Tibial artery (tissue), 4 donors: ENCODE data around the gene ABCA4.

Experiments
- DNase-seq, 2 donors: peaks; one replicate each; pipeline ENCODE4 v3.0.0-alpha.2; 2019
- H3K27ac ChIP-seq, 2 donors: fragments of 200-600 bp; sonication (generic) in 1 of 2; 1 replicate in 1 of 2; 2 replicates in 1 of 2; pipeline ENCODE4 v1.5.1; 2018 to 2019; ENCODE audit warnings: mild to moderate bottlenecking in 1 of 2
- H3K27me3 ChIP-seq, 2 donors: fragments of 200-600 bp; sonication (generic) in 1 of 2; one replicate each; pipeline versions ENCODE4 v1.5.1 to v1.6.0; 2016 to 2019
- H3K36me3 ChIP-seq, 3 donors: fragments of 200-600 bp; sonication (generic) in 2 of 3; one replicate each; pipeline ENCODE4 v1.5.1; 2016 to 2019; ENCODE audit warnings: mild to moderate bottlenecking in 2 of 3
- H3K4me1 ChIP-seq, 4 donors: fragments of 200-600 bp; sonication (generic) in 2 of 4; 1 replicate in 3 of 4; 2 replicates in 1 of 4; pipeline ENCODE4 v1.5.1; 2016 to 2019
- H3K4me3 ChIP-seq, 2 donors: fragments of 200-600 bp; sonication (generic) in 1 of 2; 1 replicate in 1 of 2; 2 replicates in 1 of 2; pipeline ENCODE4 v1.5.1; 2018 to 2019; ENCODE audit warnings: mild to moderate bottlenecking in 2 of 2
- H3K9me3 ChIP-seq, 3 donors: fragments of 200-600 bp; sonication (generic) in 1 of 3; one replicate each; pipeline ENCODE4 v1.5.1; 2016 to 2019
- CTCF ChIP-seq, 2 experiments: fragments of 200-600 bp in 1 of 2; fragments of 450-650 bp in 1 of 2; IDR thresholded peaks; one replicate each; pipeline ENCODE4 v1.5.1; 2017 to 2019; ENCODE audit warnings: antibody characterized with exemption in 2 of 2, mild to moderate bottlenecking in 1 of 2, moderate library complexity in 1 of 2
- intact Hi-C: fragments of 100-400 bp; cut with DNase I; formaldehyde crosslinking; loops from one replicate; pipeline ENCODE4 v1.15.0; 2023; ENCODE audit warnings: low total_unique reads

The ABCA4 gene

GRCh38 chr1:94143809-94144176, 22.8 kb upstream of the ABCA4 start:
- Histone ChIP-seq H3K4me3 (no peak overlapping the region), H3K4me1 (peaks cover 0 to 41% (median 9%) of the 10 kb centered on the region in 4 donors), H3K27me3 (no peaks in the 10 kb centered on the region), H3K27ac (no peak overlapping the region), H3K9me3 (no peaks in the 10 kb centered on the region), H3K36me3 (no peaks in the 10 kb centered on the region)
- intact Hi-C loops = no loop called here
- DNase-seq = no peak
- TF ChIP-seq CTCF (IDR thresholded peaks at IDR 0.05) = no peak

GRCh38 chr1:94143173-94143808, 22.3 kb upstream of the ABCA4 start:
- no peak for DNase-seq
- no peaks in the 10 kb centered on the region for H3K9me3 ChIP-seq
- no peak overlapping the region for H3K4me3 ChIP-seq
- TF ChIP-seq CTCF (IDR thresholded peaks at IDR 0.05) = no peak
- intact Hi-C loops = no loop called here
- H3K36me3 ChIP-seq = no peaks in the 10 kb centered on the region
- H3K27ac ChIP-seq = no peak overlapping the region
- H3K4me1 ChIP-seq = peaks cover 0 to 41% (median 9%) of the 10 kb centered on the region in 4 donors
- no peaks in the 10 kb centered on the region for H3K27me3 ChIP-seq

- H3K27ac ChIP-seq = peak overlapping the region in 1 of 2 donors; percentile 5
- peaks cover 0 to 41% (median 9%) of the 10 kb centered on the region in 4 donors for H3K4me1 ChIP-seq
- no peak for TF ChIP-seq CTCF (IDR thresholded peaks at IDR 0.05)
- no peak overlapping the region for H3K4me3 ChIP-seq
- DNase-seq = no peak
- no peaks in the 10 kb centered on the region for H3K27me3 ChIP-seq
- intact Hi-C loops = no loop called here
- no peaks in the 10 kb centered on the region for H3K9me3 ChIP-seq
- H3K36me3 ChIP-seq = no peaks in the 10 kb centered on the region
Measured at GRCh38 chr1:94142583-94142982, 21.6 kb upstream of the ABCA4 start.

GRCh38 chr1:94142022-94142421, 21.1 kb upstream of the ABCA4 start:
- Histone ChIP-seq H3K4me1 (peaks cover 0 to 36% (median 9%) of the 10 kb centered on the region in 4 donors), H3K9me3 (no peaks in the 10 kb centered on the region), H3K27ac (peak overlapping the region in 1 of 2 donors; percentile 5), H3K4me3 (no peak overlapping the region), H3K36me3 (no peaks in the 10 kb centered on the region), H3K27me3 (no peaks in the 10 kb centered on the region)
- DNase-seq = no peak
- intact Hi-C loops = no loop called here
- no peak for TF ChIP-seq CTCF (IDR thresholded peaks at IDR 0.05)

- intact Hi-C loops = no loop called here
- H3K27me3 ChIP-seq = no peaks in the 10 kb centered on the region
- no peak for TF ChIP-seq CTCF (IDR thresholded peaks at IDR 0.05)
- no peaks in the 10 kb centered on the region for H3K36me3 ChIP-seq
- peaks cover 0 to 4% (median 0%) of the 10 kb centered on the region in 4 donors for H3K4me1 ChIP-seq
- no peak for DNase-seq
- no peak overlapping the region for H3K27ac ChIP-seq
- H3K4me3 ChIP-seq = no peak overlapping the region
- H3K9me3 ChIP-seq = peaks cover 0 to 10% (median 0%) of the 10 kb centered on the region in 3 donors
Measured at GRCh38 chr1:94132111-94132510, 11.2 kb upstream of the ABCA4 start.
